B cell (primary cell): ENCODE data around the gene ANAPC5.

ENCODE experiments used
- CTCF ChIP-seq: fragments of 200-600 bp; IDR thresholded peaks from one replicate; pipeline ENCODE4 v1.8.0; 2022; ENCODE audit warnings: antibody characterized with exemption, mild to moderate bottlenecking
- EZH2 ChIP-seq: IDR thresholded peaks from 2 replicates; pipeline ENCODE4 v1.6.1; 2012; ENCODE audit warnings: borderline replicate concordance, low read depth, mild to moderate bottlenecking, moderate library complexity, low read length; ENCODE audit not compliant: insufficient read depth, poor library complexity, severe bottlenecking

- TF ChIP-seq EZH2 (no peak), CTCF (no peak)
These were observed 37.8 kb downstream of the ANAPC5 start for GRCh38 chr12:121314431-121314830.
